Astrocyte (in vitro differentiated cells and primary cell): ENCODE data around the gene FMN2. TPM values are rescaled to one million over a fixed set of nuclear protein-coding genes. Genes with fewer than 3 reads are reported as not detected.

ENCODE experiments used
- DNase-seq: peaks from one replicate; pipeline ENCODE4 v3.0.0-alpha.2; 2010; ENCODE audit warnings: low read depth
- FAIRE-seq: peaks from 2 replicates; lab custom pipeline; 2011; peaks lifted over from hg19 to GRCh38; lab: Jason Lieb, UNC
- H2AFZ ChIP-seq: 2 replicates; pipeline ENCODE4 v1.6.0; 2012; ENCODE audit warnings: low read depth, low read length, inconsistent platforms
- H3K27ac ChIP-seq: 2 replicates; pipeline ENCODE4 v1.5.1; 2011; ENCODE audit warnings: low read depth, low read length, inconsistent platforms
- H3K27me3 ChIP-seq: 2 replicates; pipeline ENCODE4 v1.6.0; 2011; ENCODE audit warnings: low read length, inconsistent platforms; ENCODE audit not compliant: insufficient read depth
- H3K36me3 ChIP-seq: 2 replicates; pipeline ENCODE4 v1.5.1; 2011; ENCODE audit warnings: low read length, inconsistent platforms; ENCODE audit not compliant: insufficient read depth
- H3K4me1 ChIP-seq: 2 replicates; pipeline ENCODE4 v1.5.1; 2011; ENCODE audit warnings: low read length, inconsistent platforms; ENCODE audit not compliant: insufficient read depth
- H3K4me2 ChIP-seq: 2 replicates; pipeline ENCODE4 v1.6.0; 2012; ENCODE audit warnings: low read length, inconsistent platforms
- H3K4me3 ChIP-seq: 2 replicates; pipeline ENCODE4 v1.5.1; 2011; ENCODE audit warnings: low read depth, mild to moderate bottlenecking, low read length, inconsistent platforms; ENCODE audit not compliant: insufficient read depth
- H3K79me2 ChIP-seq: 2 replicates; pipeline ENCODE4 v1.6.0; 2012; ENCODE audit warnings: mild to moderate bottlenecking, low read length, inconsistent platforms; ENCODE audit not compliant: insufficient read depth
- H3K9ac ChIP-seq: 2 replicates; pipeline ENCODE4 v1.6.0; 2012; ENCODE audit warnings: mild to moderate bottlenecking, low read length, inconsistent platforms
- H3K9me3 ChIP-seq: 2 replicates; pipeline ENCODE4 v1.5.1; 2012; ENCODE audit warnings: low read depth, mild to moderate bottlenecking, low read length, inconsistent platforms; ENCODE audit not compliant: insufficient read depth
- H4K20me1 ChIP-seq: 2 replicates; pipeline ENCODE4 v1.6.0; 2012; ENCODE audit warnings: low read length, inconsistent platforms; ENCODE audit not compliant: insufficient read depth
- H3K27ac Mint-ChIP-seq: one replicate; pipeline ENCODE4 v1.8.0; 2021; ENCODE audit warnings: mild to moderate bottlenecking, mixed read lengths; ENCODE audit not compliant: unreplicated experiment
- H3K27me3 Mint-ChIP-seq: one replicate; pipeline ENCODE4 v1.8.0; 2021; ENCODE audit warnings: low read depth, mixed read lengths; ENCODE audit not compliant: unreplicated experiment
- H3K36me3 Mint-ChIP-seq: one replicate; pipeline ENCODE4 v1.8.0; 2021; ENCODE audit warnings: low read depth, mixed read lengths; ENCODE audit not compliant: unreplicated experiment
- H3K4me1 Mint-ChIP-seq: one replicate; pipeline ENCODE4 v1.8.0; 2021; ENCODE audit warnings: low read depth, mixed read lengths; ENCODE audit not compliant: unreplicated experiment
- H3K4me3 Mint-ChIP-seq: one replicate; pipeline ENCODE4 v1.8.0; 2021; ENCODE audit warnings: mild to moderate bottlenecking, moderate library complexity, mixed read lengths; ENCODE audit not compliant: unreplicated experiment
- H3K9me3 Mint-ChIP-seq: one replicate; pipeline ENCODE4 v1.8.0; 2021; ENCODE audit warnings: mild to moderate bottlenecking, mixed read lengths; ENCODE audit not compliant: unreplicated experiment
- CTCF ChIP-seq: IDR thresholded peaks from 2 replicates; pipeline ENCODE4 v1.5.1; 2011; ENCODE audit warnings: low read depth, mild to moderate bottlenecking, inconsistent platforms, low read length, moderate library complexity; ENCODE audit not compliant: insufficient read depth
- EZH2 ChIP-seq: IDR thresholded peaks from 2 replicates; pipeline ENCODE4 v1.6.1; 2012; ENCODE audit warnings: mild to moderate bottlenecking, low read length, inconsistent platforms; ENCODE audit not compliant: insufficient read depth
- total RNA-seq: library from RNA; stranded (reverse); gene quantifications from 2 replicates; pipeline ENCODE4 v1.2.1, GENCODE V29; 2021

Gene FMN2
- total RNA-seq, 1 donor from 2014 or later, result 2.4 TPM

GRCh38 chr1:240109130-240109529 lies 17.4 kb downstream of the FMN2 start:
- Mint-ChIP-seq H3K4me1 (peaks cover 7% of the 10 kb centered on the region), H3K9me3 (no peaks in the 10 kb centered on the region)

GRCh38 chr1:240109920-240110636 lies 18.4 kb downstream of the FMN2 start:
- no peak for TF ChIP-seq CTCF
- no peak for TF ChIP-seq EZH2
- Mint-ChIP-seq H3K4me1 (peaks cover 7% of the 10 kb centered on the region), H3K27ac (no peak overlapping the region), H3K9me3 (no peaks in the 10 kb centered on the region), H3K36me3 (no peaks in the 10 kb centered on the region), H3K4me3 (no peak overlapping the region), H3K27me3 (no peaks in the 10 kb centered on the region)
- Histone ChIP-seq H2AFZ (no peak overlapping the region), H3K4me2 (peak overlapping the region; percentile 13), H3K27me3 (no peaks in the 10 kb centered on the region), H4K20me1 (no peaks in the 10 kb centered on the region), H3K4me3 (no peak overlapping the region), H3K36me3 (no peaks in the 10 kb centered on the region), H3K79me2 (peaks cover 4% of the 10 kb centered on the region), H3K27ac (no peak overlapping the region), H3K9ac (no peak overlapping the region), H3K4me1 (peaks cover 10% of the 10 kb centered on the region), H3K9me3 (no peaks in the 10 kb centered on the region)
- FAIRE-seq (no peak), DNase-seq (peak; percentile 41)

More at GRCh38 chr1:240109130-240109529, 17.4 kb downstream of the FMN2 start:
- Mint-ChIP-seq H3K4me3 (no peak overlapping the region), H3K27me3 (no peaks in the 10 kb centered on the region), H3K27ac (no peak overlapping the region), H3K36me3 (no peaks in the 10 kb centered on the region)
- Histone ChIP-seq H4K20me1 (no peaks in the 10 kb centered on the region), H3K27me3 (no peaks in the 10 kb centered on the region), H3K4me2 (no peak overlapping the region), H3K4me1 (peaks cover 10% of the 10 kb centered on the region), H3K79me2 (peaks cover 4% of the 10 kb centered on the region), H3K9me3 (no peaks in the 10 kb centered on the region), H3K27ac (no peak overlapping the region), H2AFZ (no peak overlapping the region), H3K9ac (no peak overlapping the region), H3K4me3 (no peak overlapping the region), H3K36me3 (no peaks in the 10 kb centered on the region)
- DNase-seq (no peak), FAIRE-seq (peak; percentile 39)
- TF ChIP-seq CTCF, result no peak
- TF ChIP-seq EZH2, result no peak

DNA sequence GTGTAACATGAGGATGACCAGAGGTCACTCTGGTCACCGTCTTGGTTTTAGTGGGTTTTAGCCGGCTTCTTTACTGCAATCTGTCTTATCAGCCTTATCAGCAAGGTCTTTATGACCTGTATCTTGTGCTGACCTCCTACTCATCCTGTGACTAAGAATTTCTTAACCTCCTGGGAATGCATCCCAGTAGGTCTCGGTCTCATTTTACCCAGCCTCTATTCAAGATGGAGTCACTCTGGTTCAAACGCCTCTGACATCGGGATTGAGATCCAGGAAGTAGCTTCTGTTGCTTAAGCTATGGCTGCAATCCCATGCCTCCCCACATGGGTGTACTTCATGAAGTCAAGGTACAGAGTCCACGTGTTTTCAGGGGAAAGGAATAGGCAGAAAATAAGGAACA lies 19.9 kb downstream of the FMN2 start:
- peaks cover 10% of the 10 kb centered on the region for H3K4me1 ChIP-seq
- DNase-seq (no peak), FAIRE-seq (no peak)
- H3K79me2 ChIP-seq, result peaks cover 4% of the 10 kb centered on the region
- no peaks in the 10 kb centered on the region for H3K9me3 Mint-ChIP-seq
- no peak overlapping the region for H3K4me3 Mint-ChIP-seq
- no peak overlapping the region for H3K4me2 ChIP-seq
- H3K9me3 ChIP-seq, result no peaks in the 10 kb centered on the region
- H4K20me1 ChIP-seq, result no peaks in the 10 kb centered on the region
- TF ChIP-seq EZH2, result no peak
- TF ChIP-seq CTCF, result no peak
- no peak overlapping the region for H3K9ac ChIP-seq
- H3K27ac ChIP-seq, result no peak overlapping the region
- H3K27ac Mint-ChIP-seq, result no peak overlapping the region
- H3K4me1 Mint-ChIP-seq, result peaks cover 7% of the 10 kb centered on the region
- no peak overlapping the region for H2AFZ ChIP-seq
- H3K36me3 ChIP-seq, result no peaks in the 10 kb centered on the region
- H3K27me3 Mint-ChIP-seq, result no peaks in the 10 kb centered on the region
- H3K4me3 ChIP-seq, result no peak overlapping the region
- no peaks in the 10 kb centered on the region for H3K27me3 ChIP-seq
- H3K36me3 Mint-ChIP-seq, result no peaks in the 10 kb centered on the region
